BE2C (cell line): Measurements from ENCODE around the gene ZNF559.
A peak's percentile ranks its signal among the peaks of the same experiment; 100 is the strongest.

ENCODE experiments used
- DNase-seq: peaks from one replicate; pipeline ENCODE4 v3.0.0-alpha.2; 2020
- H3K27me3 ChIP-seq: fragments of 250-450 bp; sonication (Bioruptor Pico); 2 replicates; pipeline ENCODE4 v1.5.1; 2020; ENCODE audit warnings: mild to moderate bottlenecking
- H3K36me3 ChIP-seq: fragments of 250-450 bp; sonication (Bioruptor Pico); 2 replicates; pipeline ENCODE4 v1.5.1; 2020; ENCODE audit warnings: mild to moderate bottlenecking
- H3K4me1 ChIP-seq: fragments of 250-450 bp; sonication (Bioruptor Pico); 2 replicates; pipeline ENCODE4 v1.5.1; 2020
- H3K4me3 ChIP-seq: 2 replicates; pipeline ENCODE4 v1.5.1; 2011; ENCODE audit warnings: low read depth, low read length
- H3K9me3 ChIP-seq: fragments of 250-450 bp; sonication (Bioruptor Pico); 2 replicates; pipeline ENCODE4 v1.5.1; 2020
- CTCF ChIP-seq: IDR thresholded peaks from 2 replicates; pipeline ENCODE4 v1.5.1; 2012; ENCODE audit warnings: mild to moderate bottlenecking, low read depth, low read length

The ZNF559 gene

GRCh38 chr19:9348671-9349070 lies 24.7 kb downstream of the ZNF559 start:
- Histone ChIP-seq H3K4me3 (no peak overlapping the region), H3K4me1 (no peaks in the 10 kb centered on the region), H3K9me3 (peaks cover 4% of the 10 kb centered on the region; the same call in 1 of the 2 replicates), H3K36me3 (peaks cover 2% of the 10 kb centered on the region), H3K27me3 (no peaks in the 10 kb centered on the region)
- no peak for DNase-seq
- no peak for TF ChIP-seq CTCF

GRCh38 chr19:9352505-9352904 lies 28.5 kb downstream of the ZNF559 start:
- no peak overlapping the region for H3K4me3 ChIP-seq
- H3K9me3 ChIP-seq = peaks cover 2% of the 10 kb centered on the region; the same call in 1 of the 2 replicates
- DNase-seq = no peak
- no peaks in the 10 kb centered on the region for H3K36me3 ChIP-seq
- no peaks in the 10 kb centered on the region for H3K27me3 ChIP-seq
- no peaks in the 10 kb centered on the region for H3K4me1 ChIP-seq
- TF ChIP-seq CTCF = no peak

- H3K4me1 ChIP-seq = no peaks in the 10 kb centered on the region
- peaks cover 2% of the 10 kb centered on the region; the same call in 1 of the 2 replicates for H3K9me3 ChIP-seq
- H3K36me3 ChIP-seq = no peaks in the 10 kb centered on the region
- H3K4me3 ChIP-seq = no peak overlapping the region
- no peak for DNase-seq
- H3K27me3 ChIP-seq = no peaks in the 10 kb centered on the region
- no peak for TF ChIP-seq CTCF
Observed at GRCh38 chr19:9353011-9353410, 29.0 kb downstream of the ZNF559 start.

GRCh38 chr19:9354651-9355050 lies 30.7 kb downstream of the ZNF559 start:
- Histone ChIP-seq H3K36me3 (no peaks in the 10 kb centered on the region), H3K4me3 (no peak overlapping the region), H3K4me1 (no peaks in the 10 kb centered on the region), H3K9me3 (peaks cover 2% of the 10 kb centered on the region; the same call in 1 of the 2 replicates), H3K27me3 (no peaks in the 10 kb centered on the region)
- TF ChIP-seq CTCF = no peak
- no peak for DNase-seq

GRCh38 chr19:9362905-9363304 lies 38.9 kb downstream of the ZNF559 start, which contains the start of gene ZNF177:
Gene ZNF177 (plus strand): TSS chr19:9363013. CDS start chr19:9378312, 15,299 bp downstream.
- H3K4me3 ChIP-seq = peak within 1 kb of the TSS; percentile 74
- TF ChIP-seq CTCF = no peak
- no peaks in the 10 kb centered on the region for H3K27me3 ChIP-seq
- no peaks in the 10 kb centered on the region for H3K4me1 ChIP-seq
- peak; percentile 73 for DNase-seq
- H3K9me3 ChIP-seq = no peaks in the 10 kb centered on the region
- H3K36me3 ChIP-seq = no peaks in the 10 kb centered on the region

GRCh38 chr19:9370738-9371619 lies 47.0 kb downstream of the ZNF559 start:
- Histone ChIP-seq H3K9me3 (no peaks in the 10 kb centered on the region), H3K4me3 (no peak overlapping the region), H3K27me3 (no peaks in the 10 kb centered on the region), H3K36me3 (no peaks in the 10 kb centered on the region), H3K4me1 (no peaks in the 10 kb centered on the region)
- DNase-seq = no peak
- TF ChIP-seq CTCF = no peak
